ENCODE data around the gene NBPF20.
"Not testable (repeated sequence)": the region's sequence is repeated elsewhere in the genome, so short reads cannot be mapped to it uniquely, and the experiment has no call there.

Gene NBPF20

DNA sequence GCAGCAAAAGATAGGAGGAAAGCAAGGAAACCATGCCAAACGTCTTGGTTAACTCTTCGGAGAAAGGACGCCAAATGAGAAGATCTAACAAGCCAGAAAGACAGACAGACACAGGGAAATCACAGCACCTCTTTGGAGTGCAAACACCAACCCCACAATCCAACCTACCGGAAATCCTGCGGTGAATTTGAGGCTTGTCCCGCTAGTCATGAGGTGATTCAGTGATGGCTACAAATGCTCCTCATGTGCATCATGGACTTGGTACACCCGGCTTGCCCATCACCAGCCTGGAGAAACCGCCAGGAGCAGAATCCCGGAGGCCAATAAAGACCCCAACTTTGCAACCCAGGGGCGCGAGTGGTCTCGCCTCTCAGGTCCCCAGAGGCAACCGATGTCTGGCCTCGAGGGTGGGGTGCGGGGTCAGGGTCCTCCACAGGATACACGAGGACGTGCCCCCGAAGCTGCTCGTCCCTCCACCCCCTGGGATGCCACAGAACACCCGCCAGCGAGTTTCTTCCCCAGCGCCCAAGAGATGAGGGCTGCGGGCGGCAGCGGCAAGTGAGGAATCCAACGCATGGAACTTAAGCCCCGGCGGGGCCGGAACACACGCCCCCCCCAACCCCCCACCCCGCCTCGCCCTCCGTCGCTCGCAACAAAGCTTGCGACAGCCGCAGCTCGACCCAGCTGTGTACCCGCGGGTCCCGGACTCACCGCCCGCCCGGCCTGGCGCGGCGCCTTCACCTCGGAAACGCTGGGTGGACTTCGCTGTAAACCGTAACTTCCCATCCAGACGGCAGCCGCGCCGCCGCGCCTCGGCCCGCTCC is 579 bp downstream of the NBPF20 start:
- not testable (repeated sequence) for DNase-seq (ENCODE audit: low read depth, low spot score)

DNA sequence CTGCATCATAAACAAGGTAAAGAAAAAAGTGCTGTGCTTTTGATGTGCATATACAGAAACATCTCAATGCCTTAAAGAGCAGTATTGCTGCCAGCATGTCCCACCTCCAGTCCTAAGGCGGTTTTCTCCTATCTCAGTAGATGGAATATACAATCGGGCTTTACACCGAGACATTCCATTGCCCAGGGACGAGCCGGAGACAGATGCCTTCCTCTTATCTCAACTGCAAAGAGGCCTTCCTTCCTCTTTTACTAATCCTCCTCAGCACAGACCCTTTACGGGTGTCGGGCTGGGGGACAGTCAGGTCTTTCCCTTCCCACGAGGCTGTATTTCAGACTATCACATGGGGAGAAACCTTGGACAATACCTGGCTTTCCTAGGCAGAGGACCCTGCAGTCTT is 10.3 kb downstream of the NBPF20 start:
- DNase-seq (ENCODE audit: low read depth, low spot score), result not testable (repeated sequence)

- DNase-seq (ENCODE audit: low read depth, low spot score), result not testable (repeated sequence)
These were observed 18.1 kb downstream of the NBPF20 start for GRCh38 chr1:145407266-145407665.

GRCh38 chr1:145404949-145405348 is 20.5 kb downstream of the NBPF20 start:
- DNase-seq (ENCODE audit: low read depth, low spot score), result not testable (repeated sequence)

GRCh38 chr1:145400701-145401100 is 24.7 kb downstream of the NBPF20 start:
- DNase-seq (ENCODE audit: low read depth, low spot score), result not testable (repeated sequence)
